Activated CD8-positive, alpha-beta T cell treated with anti-CD3 and anti-CD28 coated beads for 36 hours (primary cell): ENCODE data around the gene CDC42EP3. TPM values are rescaled to one million over a fixed set of nuclear protein-coding genes. Genes with fewer than 3 reads are reported as not detected.
A peak's percentile ranks its signal among the peaks of the same experiment; 100 is the strongest.

Experiments
- ATAC-seq: fragments of 200-7000 bp; cut with Tn5 transposase; one replicate; pipeline ENCODE4 v1.10.0; 2021; ENCODE audit warnings: mild to moderate bottlenecking, moderate library complexity
- CTCF ChIA-PET: fragments of 350-600 bp; sonication (Branson Sonifier 250); formaldehyde crosslinking; loops from one replicate; lab custom pipeline; 2021; ENCODE audit warnings: antibody characterized with exemption; lab: Charles Lee
- POLR2A ChIA-PET: fragments of 350-600 bp; sonication (Branson Sonifier 250); formaldehyde crosslinking; loops from one replicate; lab custom pipeline; 2021; ENCODE audit warnings: antibody characterized with exemption; lab: Charles Lee
- DNase-seq: peaks from one replicate; pipeline ENCODE4 v3.0.0-alpha.2; 2020
- H3K27ac Mint-ChIP-seq: one replicate; pipeline ENCODE4 v1.8.0; 2021; ENCODE audit warnings: mild to moderate bottlenecking, mixed read lengths
- H3K27me3 Mint-ChIP-seq: one replicate; pipeline ENCODE4 v1.8.0; 2021; ENCODE audit warnings: mixed read lengths
- H3K36me3 Mint-ChIP-seq: one replicate; pipeline ENCODE4 v1.8.0; 2021; ENCODE audit warnings: low read depth, mixed read lengths
- H3K4me1 Mint-ChIP-seq: one replicate; pipeline ENCODE4 v1.8.0; 2021; ENCODE audit warnings: low read depth, mixed read lengths
- H3K4me3 Mint-ChIP-seq: one replicate; pipeline ENCODE4 v1.8.0; 2021; ENCODE audit warnings: mild to moderate bottlenecking, moderate library complexity, mixed read lengths
- H3K9me3 Mint-ChIP-seq: one replicate; pipeline ENCODE4 v1.8.0; 2021; ENCODE audit warnings: mixed read lengths
- intact Hi-C: fragments of 100-400 bp; cut with micrococcal nuclease; formaldehyde crosslinking; loops from one replicate; pipeline ENCODE4 v1.10.0; 2022
- total RNA-seq, 2 experiments: library from RNA; stranded (reverse); gene quantifications; one replicate each; pipeline ENCODE4 v1.2.3, GENCODE V29; 2021
- TF ChIP-seq, protein P1 (sequence below): fragments of 200-600 bp; IDR thresholded peaks from one replicate; pipeline ENCODE4 v1.8.0; 2022; ENCODE audit warnings: antibody characterized with exemption, mild to moderate bottlenecking

CDC42EP3 gene
- total RNA-seq, 2 experiments from 2014 or later: 18.8 to 22.6 TPM

DNA sequence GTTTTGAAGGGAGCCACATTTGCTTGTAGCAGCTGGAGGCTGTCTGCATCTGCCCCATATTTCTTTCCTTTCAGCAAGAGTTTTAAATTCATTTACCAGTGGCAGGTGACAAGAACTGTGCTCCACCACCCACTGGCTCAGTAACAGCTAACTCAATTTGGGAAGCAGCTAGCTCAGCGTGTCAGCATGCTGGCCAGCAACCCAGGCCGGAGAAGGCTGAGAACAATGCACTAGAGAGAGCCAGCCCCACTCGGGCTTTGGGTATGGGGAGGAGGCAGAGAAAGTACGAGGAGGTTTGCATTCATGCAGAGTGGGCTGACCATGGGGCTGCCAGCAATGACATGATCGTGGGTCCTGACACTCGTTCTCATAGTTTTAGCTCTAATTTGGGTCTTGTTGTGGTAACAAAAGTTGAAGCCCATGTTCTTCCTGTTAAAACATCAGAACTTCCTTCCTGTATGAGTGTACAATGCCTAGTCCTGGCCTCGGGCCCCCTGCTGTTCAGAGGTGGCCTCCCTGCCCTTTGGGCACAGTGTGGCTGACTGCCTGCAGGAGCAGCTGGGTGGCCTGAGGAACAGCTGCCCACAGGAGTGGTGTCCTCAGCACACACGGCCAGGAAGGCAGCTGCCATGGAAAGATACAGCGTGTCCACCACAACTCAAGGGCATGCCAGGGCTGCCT lies 23.0 kb downstream of the CDC42EP3 start:
- TF ChIP-seq, protein P1, sequence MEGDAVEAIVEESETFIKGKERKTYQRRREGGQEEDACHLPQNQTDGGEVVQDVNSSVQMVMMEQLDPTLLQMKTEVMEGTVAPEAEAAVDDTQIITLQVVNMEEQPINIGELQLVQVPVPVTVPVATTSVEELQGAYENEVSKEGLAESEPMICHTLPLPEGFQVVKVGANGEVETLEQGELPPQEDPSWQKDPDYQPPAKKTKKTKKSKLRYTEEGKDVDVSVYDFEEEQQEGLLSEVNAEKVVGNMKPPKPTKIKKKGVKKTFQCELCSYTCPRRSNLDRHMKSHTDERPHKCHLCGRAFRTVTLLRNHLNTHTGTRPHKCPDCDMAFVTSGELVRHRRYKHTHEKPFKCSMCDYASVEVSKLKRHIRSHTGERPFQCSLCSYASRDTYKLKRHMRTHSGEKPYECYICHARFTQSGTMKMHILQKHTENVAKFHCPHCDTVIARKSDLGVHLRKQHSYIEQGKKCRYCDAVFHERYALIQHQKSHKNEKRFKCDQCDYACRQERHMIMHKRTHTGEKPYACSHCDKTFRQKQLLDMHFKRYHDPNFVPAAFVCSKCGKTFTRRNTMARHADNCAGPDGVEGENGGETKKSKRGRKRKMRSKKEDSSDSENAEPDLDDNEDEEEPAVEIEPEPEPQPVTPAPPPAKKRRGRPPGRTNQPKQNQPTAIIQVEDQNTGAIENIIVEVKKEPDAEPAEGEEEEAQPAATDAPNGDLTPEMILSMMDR: peak; percentile 32
- Mint-ChIP-seq H3K27ac (peak overlapping the region; percentile 93), H3K4me3 (no peak overlapping the region), H3K27me3 (no peaks in the 10 kb centered on the region), H3K9me3 (peaks cover 13% of the 10 kb centered on the region), H3K36me3 (peaks cover 68% of the 10 kb centered on the region), H3K4me1 (peaks cover 86% of the 10 kb centered on the region)
- intact Hi-C loops: no loop called here
- ChIA-PET POLR2A (interaction anchor here (1.2 to 2.7 kb wide), 6 partner anchors 8 to 60 kb away, joined by 3 to 10 read pairs (median 4); no protein-coding TSS in a partner anchor), CTCF (interaction anchor here (0.5 to 2.6 kb wide), 18 partner anchors 8 to 253 kb away, joined by 3 to 9 read pairs (median 4); no protein-coding TSS in a partner anchor)
- ATAC-seq: peak; percentile 78
- peak; percentile 68 for DNase-seq

DNA sequence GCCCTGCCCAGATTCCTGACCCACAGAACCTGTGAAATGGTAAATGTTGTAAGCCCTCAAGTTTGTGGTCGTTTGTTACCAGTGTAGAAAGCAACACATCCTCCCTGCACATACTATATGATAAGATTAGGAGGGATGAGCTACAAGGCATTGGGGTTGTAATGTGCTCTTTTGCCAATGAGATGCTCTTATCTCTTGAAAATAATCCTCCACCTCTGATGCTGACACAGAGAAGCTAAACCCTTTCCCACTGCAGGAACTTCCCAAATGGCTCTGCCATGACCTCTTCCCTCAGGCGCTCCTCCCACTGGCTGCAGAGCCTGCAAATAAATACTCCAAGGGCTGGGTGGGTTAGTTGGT lies 23.5 kb downstream of the CDC42EP3 start:
- Mint-ChIP-seq H3K36me3 (peaks cover 73% of the 10 kb centered on the region), H3K27me3 (no peaks in the 10 kb centered on the region), H3K27ac (peak overlapping the region; percentile 93), H3K4me3 (no peak overlapping the region), H3K9me3 (peaks cover 14% of the 10 kb centered on the region), H3K4me1 (peaks cover 86% of the 10 kb centered on the region)
- POLR2A ChIA-PET: interaction anchor here (0.5 to 2.7 kb wide), 7 partner anchors 8 to 60 kb away, joined by 3 to 10 read pairs (median 4); no protein-coding TSS in a partner anchor
- CTCF ChIA-PET: interaction anchor here (0.6 to 2.6 kb wide), 14 partner anchors 9 to 252 kb away, joined by 3 to 9 read pairs (median 4); no protein-coding TSS in a partner anchor
- intact Hi-C loops: no loop called here
- DNase-seq: peak; percentile 28
- TF ChIP-seq, protein P1: no peak
- no peak for ATAC-seq

DNA sequence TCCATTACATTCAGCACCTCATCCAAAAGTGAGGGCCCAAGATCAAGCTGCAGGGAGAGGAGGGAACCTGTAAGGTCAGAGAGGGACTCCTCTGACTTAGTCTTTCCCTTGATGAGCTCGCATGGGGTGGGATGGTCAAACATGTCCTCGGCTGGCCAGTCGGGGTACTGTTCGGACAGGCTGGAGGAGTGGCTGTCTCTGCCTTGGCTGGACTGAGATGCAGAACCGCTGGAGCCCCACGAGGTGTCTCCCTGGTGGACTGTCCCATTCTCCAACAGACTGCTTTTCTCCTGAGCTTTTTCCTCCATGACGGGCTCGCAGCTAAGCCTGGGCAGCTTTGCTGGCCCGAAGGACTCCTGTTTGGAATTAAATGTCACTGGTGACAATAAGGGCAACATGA lies 25.6 kb downstream of the CDC42EP3 start:
- CTCF ChIA-PET: interaction anchor here (1.4 to 1.8 kb wide), 4 partner anchors 20 to 231 kb away, joined by 3 to 4 read pairs (median 4); no protein-coding TSS in a partner anchor
- Mint-ChIP-seq H3K4me3 (no peak overlapping the region), H3K36me3 (peaks cover 83% of the 10 kb centered on the region), H3K4me1 (peaks cover 84% of the 10 kb centered on the region), H3K27me3 (no peaks in the 10 kb centered on the region), H3K27ac (peak overlapping the region; percentile 83), H3K9me3 (peaks cover 14% of the 10 kb centered on the region)
- intact Hi-C loops: no loop called here
- TF ChIP-seq, protein P1: no peak
- DNase-seq (no peak), ATAC-seq (no peak)
- POLR2A ChIA-PET: interaction anchor here (1.1 to 1.2 kb wide), 2 partner anchors 9 to 10 kb away, joined by 3 read pairs; no protein-coding TSS in a partner anchor

DNA sequence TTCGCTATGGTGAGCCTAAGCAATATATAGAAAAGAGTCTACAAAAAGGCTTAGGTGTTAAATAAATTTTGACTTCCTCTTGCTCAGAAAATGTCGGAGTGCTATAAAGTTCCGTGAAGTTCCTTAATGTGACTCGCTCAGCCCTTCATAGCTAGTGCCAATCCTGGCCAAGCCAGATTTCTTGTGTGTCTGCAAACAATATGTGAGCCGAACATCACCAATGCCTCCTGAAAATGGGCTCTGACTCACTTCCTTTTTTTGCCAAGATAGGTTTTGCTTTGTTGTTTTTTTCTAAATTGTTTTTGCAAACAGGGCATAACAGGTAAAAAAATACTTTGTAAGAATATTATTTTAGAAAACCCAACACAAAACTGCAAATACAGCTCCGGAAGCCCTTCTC lies 26.1 kb downstream of the CDC42EP3 start:
- H3K4me1 Mint-ChIP-seq: peaks cover 80% of the 10 kb centered on the region
- CTCF ChIA-PET: interaction anchor here (1.4 to 1.8 kb wide), 4 partner anchors 20 to 231 kb away, joined by 3 to 4 read pairs (median 4); no protein-coding TSS in a partner anchor

More for the DNA sequence above, 26.1 kb downstream of the CDC42EP3 start:
- peaks cover 84% of the 10 kb centered on the region for H3K36me3 Mint-ChIP-seq
- POLR2A ChIA-PET: interaction anchor here (1.1 to 1.2 kb wide), 2 partner anchors 9 kb away, joined by 3 read pairs; no protein-coding TSS in a partner anchor
- DNase-seq (peak; percentile 28), ATAC-seq (peak; percentile 35)
- no peaks in the 10 kb centered on the region for H3K27me3 Mint-ChIP-seq
- TF ChIP-seq, protein P1: no peak
- H3K4me3 Mint-ChIP-seq: no peak overlapping the region
- intact Hi-C loops: no loop called here
- H3K9me3 Mint-ChIP-seq: peaks cover 14% of the 10 kb centered on the region
- H3K27ac Mint-ChIP-seq: peak overlapping the region; percentile 83
